Fibroblast of mammary gland (primary cell): Measurements from ENCODE around the gene PRDM16.

Experiments used
- DNase-seq: peaks from one replicate; pipeline ENCODE4 v3.0.0-alpha.2; 2010; ENCODE audit warnings: low read depth
- H3K4me3 ChIP-seq: 2 replicates; pipeline ENCODE4 v1.5.1; 2011; ENCODE audit warnings: low read depth, mild to moderate bottlenecking, low read length, moderate library complexity; ENCODE audit not compliant: control insufficient read depth
- CTCF ChIP-seq: conservative IDR thresholded peaks from 2 replicates; pipeline ENCODE4 v1.5.1; 2011; ENCODE audit warnings: low read depth, low read length, inconsistent platforms; ENCODE audit not compliant: control insufficient read depth, insufficient read depth

The PRDM16 gene

DNA sequence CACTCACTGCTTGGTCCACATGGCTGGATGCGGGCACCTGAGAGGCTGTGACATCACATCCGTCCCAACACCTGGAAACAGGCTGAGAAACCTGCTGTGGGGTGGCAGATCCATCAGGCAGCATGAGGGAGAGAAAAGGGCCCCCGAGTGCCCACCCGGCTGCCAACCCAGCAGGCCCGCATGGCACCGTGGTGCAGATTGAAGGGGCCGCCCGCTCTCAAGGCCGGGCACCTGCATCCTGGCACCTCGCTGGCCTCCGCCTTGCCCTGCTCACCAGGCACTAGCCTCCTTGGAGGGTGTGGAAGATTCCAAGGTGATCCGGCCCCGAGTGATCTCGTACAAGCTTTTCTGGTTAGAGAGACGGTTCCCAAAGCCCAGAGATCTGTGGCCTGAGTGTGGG, 110.5 kb downstream of the PRDM16 start:
- TF ChIP-seq CTCF, result no peak
- H3K4me3 ChIP-seq, result no peak overlapping the region
- DNase-seq, result no peak

DNA sequence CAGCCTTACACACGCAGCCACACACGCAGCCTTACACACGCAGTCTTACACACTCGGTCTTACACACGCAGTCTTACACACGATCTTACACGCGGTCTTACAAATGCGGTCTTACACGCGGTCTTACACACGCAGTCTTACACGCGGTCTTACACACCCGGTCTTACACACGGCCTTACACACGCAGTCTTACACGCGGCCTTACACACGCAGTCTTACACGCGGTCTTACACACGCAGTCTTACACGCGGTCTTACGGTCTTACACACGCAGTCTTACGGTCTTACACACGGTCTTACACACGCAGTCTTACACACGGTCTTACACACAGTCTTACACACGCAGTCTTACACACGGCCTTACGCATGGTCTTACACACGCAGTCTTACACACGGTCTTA, 111.9 kb downstream of the PRDM16 start:
- TF ChIP-seq CTCF, result no peak
- DNase-seq, result no peak
- H3K4me3 ChIP-seq, result no peak overlapping the region

GRCh38 chr1:3181956-3182355, 113.0 kb downstream of the PRDM16 start:
- no peak for TF ChIP-seq CTCF
- no peak for DNase-seq
- H3K4me3 ChIP-seq, result no peak overlapping the region

- H3K4me3 ChIP-seq, result no peak overlapping the region
- TF ChIP-seq CTCF, result no peak
- DNase-seq, result no peak
Measured at GRCh38 chr1:3183411-3183810, 114.4 kb downstream of the PRDM16 start.

DNA sequence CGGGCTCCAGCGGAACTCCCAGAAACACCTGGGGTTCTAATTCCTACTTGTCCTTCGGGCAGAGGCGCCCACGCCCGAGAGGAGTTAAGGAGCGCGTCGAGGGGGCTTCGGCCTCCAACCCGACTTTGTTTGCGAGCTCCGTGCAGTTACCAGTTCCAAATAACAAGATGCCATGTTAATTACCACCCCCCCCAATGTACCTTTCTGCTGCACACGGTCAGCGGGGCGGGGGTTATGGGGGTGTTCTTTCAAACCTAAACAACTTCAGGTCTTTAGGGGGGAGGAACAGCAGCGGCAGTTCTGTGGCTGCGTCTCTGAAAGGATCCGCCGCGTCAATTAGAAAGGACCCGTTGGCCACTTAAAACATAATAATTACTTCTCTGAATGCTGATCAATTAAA, 114.8 kb downstream of the PRDM16 start:
- no peak for TF ChIP-seq CTCF
- H3K4me3 ChIP-seq, result no peak overlapping the region
- DNase-seq, result no peak

DNA sequence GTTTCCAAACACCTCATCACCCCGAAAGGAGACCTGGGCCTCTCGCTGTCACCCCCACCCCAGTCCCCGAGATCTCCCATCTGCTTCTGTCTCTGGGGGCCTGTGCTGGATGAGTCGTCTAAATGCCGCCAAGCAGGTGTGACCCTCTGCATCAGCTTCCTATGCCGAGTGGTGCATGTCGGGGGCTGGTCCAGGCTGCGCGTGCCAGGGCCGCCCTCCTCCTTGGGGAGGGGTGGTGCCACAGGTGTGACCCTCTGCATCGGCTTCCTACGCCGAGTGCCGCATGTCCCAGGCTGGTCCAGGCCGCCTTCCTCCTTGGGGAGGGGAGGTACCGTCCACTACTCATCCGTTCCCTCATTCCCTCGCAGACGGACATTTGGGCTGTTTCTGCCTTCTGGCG, 115.7 kb downstream of the PRDM16 start:
- TF ChIP-seq CTCF, result no peak
- DNase-seq, result no peak
- H3K4me3 ChIP-seq, result no peak overlapping the region

DNA sequence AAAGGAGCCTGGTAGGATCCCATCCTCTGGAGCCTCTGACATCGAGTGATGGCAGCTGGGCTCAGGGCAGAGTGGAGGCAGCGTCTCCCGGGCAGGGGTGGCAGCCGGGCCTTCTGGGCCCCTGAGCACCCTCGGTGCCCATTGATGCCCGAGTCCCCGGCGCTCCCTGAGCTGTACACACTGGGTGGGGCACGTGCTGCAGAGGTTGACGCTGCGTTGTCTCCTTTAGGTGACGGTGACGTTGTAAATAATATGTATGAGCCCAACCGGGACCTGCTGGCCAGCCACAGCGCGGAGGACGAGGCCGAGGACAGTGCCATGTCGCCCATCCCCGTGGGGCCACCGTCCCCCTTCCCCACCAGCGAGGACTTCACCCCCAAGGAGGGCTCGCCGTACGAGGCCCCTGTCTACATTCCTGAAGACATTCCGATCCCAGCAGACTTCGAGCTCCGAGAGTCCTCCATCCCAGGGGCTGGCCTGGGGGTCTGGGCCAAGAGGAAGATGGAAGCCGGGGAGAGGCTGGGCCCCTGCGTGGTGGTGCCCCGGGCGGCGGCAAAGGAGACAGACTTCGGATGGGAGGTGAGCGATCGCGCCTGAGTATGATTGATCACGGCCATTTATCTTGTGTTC, 117.0 kb downstream of the PRDM16 start:
- DNase-seq, result no peak
- TF ChIP-seq CTCF, result no peak
- no peak overlapping the region for H3K4me3 ChIP-seq
